Ovary (tissue), 3 donors: ENCODE measurements around the gene PHYHD1.

Source experiments
- EP300 ChIP-seq: sonication (generic); formaldehyde crosslinking; IDR thresholded peaks from one replicate; pipeline ENCODE4 v1.6.1; 2017; ENCODE audit warnings: antibody characterized with exemption
- POLR2A ChIP-seq: fragments of 450-650 bp; IDR thresholded peaks from one replicate; pipeline ENCODE4 v1.6.1; 2017; ENCODE audit warnings: antibody characterized with exemption, mild to moderate bottlenecking, moderate library complexity
- TF ChIP-seq, protein P1 (sequence below), 3 donors: fragments of 450-650 bp in 2 of 3; fragments of 200-600 bp in 1 of 3; IDR thresholded peaks; one replicate each; pipeline versions ENCODE4 v1.5.1 to v1.8.0; 2016 to 2022; ENCODE audit warnings: antibody characterized with exemption in 3 of 3, mild to moderate bottlenecking in 1 of 3
- donor health status: DM: no; HTN: no; CAD: no.

GRCh38 chr9:128899566-128900322, 21.0 kb upstream of the PHYHD1 start:
- TF ChIP-seq POLR2A: no peak
- TF ChIP-seq, protein P1, sequence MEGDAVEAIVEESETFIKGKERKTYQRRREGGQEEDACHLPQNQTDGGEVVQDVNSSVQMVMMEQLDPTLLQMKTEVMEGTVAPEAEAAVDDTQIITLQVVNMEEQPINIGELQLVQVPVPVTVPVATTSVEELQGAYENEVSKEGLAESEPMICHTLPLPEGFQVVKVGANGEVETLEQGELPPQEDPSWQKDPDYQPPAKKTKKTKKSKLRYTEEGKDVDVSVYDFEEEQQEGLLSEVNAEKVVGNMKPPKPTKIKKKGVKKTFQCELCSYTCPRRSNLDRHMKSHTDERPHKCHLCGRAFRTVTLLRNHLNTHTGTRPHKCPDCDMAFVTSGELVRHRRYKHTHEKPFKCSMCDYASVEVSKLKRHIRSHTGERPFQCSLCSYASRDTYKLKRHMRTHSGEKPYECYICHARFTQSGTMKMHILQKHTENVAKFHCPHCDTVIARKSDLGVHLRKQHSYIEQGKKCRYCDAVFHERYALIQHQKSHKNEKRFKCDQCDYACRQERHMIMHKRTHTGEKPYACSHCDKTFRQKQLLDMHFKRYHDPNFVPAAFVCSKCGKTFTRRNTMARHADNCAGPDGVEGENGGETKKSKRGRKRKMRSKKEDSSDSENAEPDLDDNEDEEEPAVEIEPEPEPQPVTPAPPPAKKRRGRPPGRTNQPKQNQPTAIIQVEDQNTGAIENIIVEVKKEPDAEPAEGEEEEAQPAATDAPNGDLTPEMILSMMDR (IDR thresholded peaks at IDR 0.05): no peak
- no peak for TF ChIP-seq EP300
